Measurements from ENCODE around the gene TRIM46. TPM values are rescaled to one million over a fixed set of nuclear protein-coding genes. Genes with fewer than 3 reads are reported as not detected.

TRIM46 gene
- total and polyA plus RNA-seq, 3 experiments from 2014 or later, result 0.99 to 7.3 (median 6.4) TPM

Other genes with a start within 250 kb of the TRIM46 start
- 10 to 100 TPM; 44.7 to 45.2 TPM for gene PMVK, start 237.1 kb upstream of the TRIM46 start, total RNA-seq
- 55.5 TPM for gene PMVK, start 237.1 kb upstream of the TRIM46 start, polyA plus RNA-seq
- 10 to 100 TPM; 35.9 to 36.1 TPM for gene PBXIP1, start 217.8 kb upstream of the TRIM46 start, total RNA-seq
- 295 TPM for gene PBXIP1, start 217.8 kb upstream of the TRIM46 start, polyA plus RNA-seq
- gene PYGO2, start 212.1 kb upstream of the TRIM46 start, total RNA-seq, result 10 to 100 TPM; 34.2 to 35.3 TPM
- gene PYGO2, start 212.1 kb upstream of the TRIM46 start, polyA plus RNA-seq, result 42.6 TPM
- gene SHC1, start 203.1 kb upstream of the TRIM46 start, total RNA-seq, result 10 to 100 TPM; 37.4 to 40.8 TPM
- gene SHC1, start 203.1 kb upstream of the TRIM46 start, polyA plus RNA-seq, result 32.7 TPM
- gene CKS1B, start 199.2 kb upstream of the TRIM46 start, total RNA-seq, result 100 to 1,000 TPM; 125 to 126 TPM
- gene CKS1B, start 199.2 kb upstream of the TRIM46 start, polyA plus RNA-seq, result 46.8 TPM
- 10 to 100 TPM; 73.7 to 76.3 TPM for gene FLAD1, start 190.5 kb upstream of the TRIM46 start, total RNA-seq
- gene FLAD1, start 190.5 kb upstream of the TRIM46 start, polyA plus RNA-seq, result 51.2 TPM
- gene LENEP, start 180.3 kb upstream of the TRIM46 start, total RNA-seq, result under 1 TPM; 0.62 to 0.72 TPM
- not detected for gene LENEP, start 180.3 kb upstream of the TRIM46 start, polyA plus RNA-seq
- 10 to 100 TPM; 33.2 to 34.7 TPM for gene ZBTB7B, start 171.0 kb upstream of the TRIM46 start, total RNA-seq
- gene ZBTB7B, start 171.0 kb upstream of the TRIM46 start, polyA plus RNA-seq, result 3.3 TPM
- under 1 TPM; 0.09 to 0.16 TPM for gene DCST2, start 140.1 kb upstream of the TRIM46 start, total RNA-seq
- gene DCST2, start 140.1 kb upstream of the TRIM46 start, polyA plus RNA-seq, result not detected
- gene DCST1, start 140.0 kb upstream of the TRIM46 start, total RNA-seq, result not detected
- not detected for gene DCST1, start 140.0 kb upstream of the TRIM46 start, polyA plus RNA-seq
- gene ADAM15, start 122.5 kb upstream of the TRIM46 start, total RNA-seq, result 10 to 100 TPM; 34.5 to 36.9 TPM
- gene ADAM15, start 122.5 kb upstream of the TRIM46 start, polyA plus RNA-seq, result 15.3 TPM
- gene EFNA4, start 110.1 kb upstream of the TRIM46 start, total RNA-seq, result 1 to 10 TPM; 3.4 to 3.7 TPM
- 3.0 TPM for gene EFNA4, start 110.1 kb upstream of the TRIM46 start, polyA plus RNA-seq
- gene EFNA3, start 95.0 kb upstream of the TRIM46 start, total RNA-seq, result 1 to 10 TPM in 1 of 2 experiments, under 1 TPM in 1; 0.94 to 1.4 TPM
- 1.0 TPM for gene EFNA3, start 95.0 kb upstream of the TRIM46 start, polyA plus RNA-seq
- gene EFNA1, start 46.0 kb upstream of the TRIM46 start, total RNA-seq, result under 1 TPM; 0.16 to 0.31 TPM
- 1.3 TPM for gene EFNA1, start 46.0 kb upstream of the TRIM46 start, polyA plus RNA-seq
- gene SLC50A1, start 38.0 kb upstream of the TRIM46 start, total RNA-seq, result 10 to 100 TPM; 43.4 to 47.2 TPM
- 49.5 TPM for gene SLC50A1, start 38.0 kb upstream of the TRIM46 start, polyA plus RNA-seq
- 10 to 100 TPM; 38.9 to 40.9 TPM for gene DPM3, start 33.3 kb upstream of the TRIM46 start, total RNA-seq
- 120 TPM for gene DPM3, start 33.3 kb upstream of the TRIM46 start, polyA plus RNA-seq
- 100 to 1,000 TPM; 181 to 207 TPM for gene KRTCAP2, start 545 bp upstream of the TRIM46 start, total RNA-seq
- gene KRTCAP2, start 545 bp upstream of the TRIM46 start, polyA plus RNA-seq, result 576 TPM
- gene THBS3, start 34.0 kb downstream of the TRIM46 start, total RNA-seq, result 1 to 10 TPM; 7.8 to 7.9 TPM
- gene THBS3, start 34.0 kb downstream of the TRIM46 start, polyA plus RNA-seq, result 2.9 TPM
- gene MTX1, start 34.8 kb downstream of the TRIM46 start, total RNA-seq, result 10 to 100 TPM; 67.6 to 73.2 TPM
- 43.7 TPM for gene MTX1, start 34.8 kb downstream of the TRIM46 start, polyA plus RNA-seq
- 10 to 100 TPM; 39.1 to 41.5 TPM for gene ENTREP3, start 81.6 kb downstream of the TRIM46 start, total RNA-seq
- gene ENTREP3, start 81.6 kb downstream of the TRIM46 start, polyA plus RNA-seq, result 1.7 TPM
- 100 to 1,000 TPM; 152 to 158 TPM for gene SCAMP3, start 88.5 kb downstream of the TRIM46 start, total RNA-seq
- gene SCAMP3, start 88.5 kb downstream of the TRIM46 start, polyA plus RNA-seq, result 179 TPM
- gene CLK2, start 99.7 kb downstream of the TRIM46 start, total RNA-seq, result 10 to 100 TPM; 78.3 to 79.8 TPM
- 20.2 TPM for gene CLK2, start 99.7 kb downstream of the TRIM46 start, polyA plus RNA-seq
- gene HCN3, start 103.6 kb downstream of the TRIM46 start, total RNA-seq, result 1 to 10 TPM; 3.2 to 3.7 TPM
- 0.18 TPM for gene HCN3, start 103.6 kb downstream of the TRIM46 start, polyA plus RNA-seq
- gene PKLR, start 127.6 kb downstream of the TRIM46 start, total RNA-seq, result not detected
- not detected for gene PKLR, start 127.6 kb downstream of the TRIM46 start, polyA plus RNA-seq
- gene FDPS, start 135.0 kb downstream of the TRIM46 start, total RNA-seq, result 100 to 1,000 TPM; 194 to 199 TPM
- gene FDPS, start 135.0 kb downstream of the TRIM46 start, polyA plus RNA-seq, result 126 TPM
- gene RUSC1, start 147.0 kb downstream of the TRIM46 start, total RNA-seq, result 10 to 100 TPM; 31.3 to 32.8 TPM
- gene RUSC1, start 147.0 kb downstream of the TRIM46 start, polyA plus RNA-seq, result 9.8 TPM